HG02970 (cell line): Measurements from ENCODE around the gene ADGRL3.

Experiments used
- ATAC-seq: cut with Tn5 transposase; IDR thresholded peaks from one replicate; pipeline ENCODE4 v1.9.1; 2021; ENCODE audit warnings: mild to moderate bottlenecking, moderate library complexity, moderate number of reproducible peaks; ENCODE audit not compliant: unreplicated experiment, low FRiP score

The ADGRL3 gene

GRCh38 chr4:61274286-61274685 lies 74.2 kb downstream of the ADGRL3 start:
- ATAC-seq: no peak

GRCh38 chr4:61275241-61275640 lies 75.1 kb downstream of the ADGRL3 start:
- no peak for ATAC-seq

GRCh38 chr4:61276029-61276428 lies 75.9 kb downstream of the ADGRL3 start:
- no peak for ATAC-seq

- ATAC-seq: no peak
Measured at GRCh38 chr4:61277785-61278760, 77.9 kb downstream of the ADGRL3 start.

GRCh38 chr4:61292322-61292721 lies 92.2 kb downstream of the ADGRL3 start:
- no peak for ATAC-seq

- ATAC-seq: no peak
Measured at GRCh38 chr4:61293707-61294400, 93.7 kb downstream of the ADGRL3 start.

- ATAC-seq: no peak
Measured at GRCh38 chr4:61294936-61295335, 94.8 kb downstream of the ADGRL3 start.

GRCh38 chr4:61296144-61296543 lies 96.0 kb downstream of the ADGRL3 start:
- no peak for ATAC-seq

- ATAC-seq: no peak
Measured at GRCh38 chr4:61298178-61298740, 98.1 kb downstream of the ADGRL3 start.

GRCh38 chr4:61299316-61299715 lies 99.2 kb downstream of the ADGRL3 start:
- no peak for ATAC-seq

GRCh38 chr4:61300266-61300844 lies 100.2 kb downstream of the ADGRL3 start:
- ATAC-seq: no peak

- no peak for ATAC-seq
Measured at GRCh38 chr4:61301271-61301670, 101.1 kb downstream of the ADGRL3 start.

GRCh38 chr4:61308033-61308432 lies 107.9 kb downstream of the ADGRL3 start:
- ATAC-seq: no peak

GRCh38 chr4:61309616-61310015 lies 109.5 kb downstream of the ADGRL3 start:
- no peak for ATAC-seq

- no peak for ATAC-seq
Measured at GRCh38 chr4:61312526-61312925, 112.4 kb downstream of the ADGRL3 start.

GRCh38 chr4:61318431-61318830 lies 118.3 kb downstream of the ADGRL3 start:
- ATAC-seq: no peak

GRCh38 chr4:61319156-61319555 lies 119.0 kb downstream of the ADGRL3 start:
- ATAC-seq: no peak

- no peak for ATAC-seq
Measured at GRCh38 chr4:61320154-61320553, 120.0 kb downstream of the ADGRL3 start.

GRCh38 chr4:61320631-61321030 lies 120.5 kb downstream of the ADGRL3 start:
- no peak for ATAC-seq

GRCh38 chr4:61332693-61333092 lies 132.6 kb downstream of the ADGRL3 start:
- ATAC-seq: no peak

- no peak for ATAC-seq
Measured at GRCh38 chr4:61333490-61333889, 133.4 kb downstream of the ADGRL3 start.
